Measurements from ENCODE around the gene SCN10A.

Gene SCN10A

DNA sequence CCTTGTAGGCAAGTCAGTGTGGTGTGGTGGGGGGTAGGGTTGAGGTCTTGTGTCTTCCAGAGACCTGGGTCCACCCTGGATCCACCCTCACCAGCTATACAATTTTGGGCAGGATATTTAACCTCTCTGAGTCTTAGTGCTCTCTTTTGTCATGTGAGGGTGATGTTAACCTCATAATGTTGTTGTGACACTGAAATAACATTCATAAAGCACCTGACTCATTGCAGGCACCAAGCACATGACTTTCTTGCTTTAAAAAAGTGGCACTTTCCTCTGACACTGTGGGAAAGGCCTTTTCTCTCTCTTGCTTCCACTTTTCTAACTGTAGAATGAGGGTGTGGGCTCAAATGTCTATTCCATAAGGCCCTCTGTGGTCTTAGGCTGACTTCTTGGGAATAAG lies 75.5 kb downstream of the SCN10A start:
- TF ChIP-seq ZNF8 (CRISPR knock-in tag; IDR thresholded peaks at IDR 0.05) (no peak), PPARA (CRISPR knock-in tag; IDR thresholded peaks at IDR 0.05; ENCODE audit: borderline replicate concordance) (no peak), ZNF70 (CRISPR knock-in tag; IDR thresholded peaks at IDR 0.05) (no peak), SNAI2 (CRISPR knock-in tag; IDR thresholded peaks at IDR 0.05) (no peak), CSDC2 (CRISPR knock-in tag; IDR thresholded peaks at IDR 0.05) (no peak), CSRNP3 (CRISPR knock-in tag; IDR thresholded peaks at IDR 0.05) (no peak), GLIS3 (CRISPR knock-in tag; IDR thresholded peaks at IDR 0.05) (no peak), RARB (CRISPR knock-in tag; IDR thresholded peaks at IDR 0.05) (no peak), ZFP30 (CRISPR knock-in tag; IDR thresholded peaks at IDR 0.05) (no peak), ESRRG (CRISPR knock-in tag; IDR thresholded peaks at IDR 0.05) (no peak), CREB5 (CRISPR knock-in tag; IDR thresholded peaks at IDR 0.05; ENCODE audit: low read depth) (no peak), TCF4 (CRISPR knock-in tag; IDR thresholded peaks at IDR 0.05; ENCODE audit: borderline replicate concordance) (no peak), POU6F1 (CRISPR knock-in tag; IDR thresholded peaks at IDR 0.05; ENCODE audit: borderline replicate concordance, low read depth) (no peak)
- TF ChIP-seq, protein P1, sequence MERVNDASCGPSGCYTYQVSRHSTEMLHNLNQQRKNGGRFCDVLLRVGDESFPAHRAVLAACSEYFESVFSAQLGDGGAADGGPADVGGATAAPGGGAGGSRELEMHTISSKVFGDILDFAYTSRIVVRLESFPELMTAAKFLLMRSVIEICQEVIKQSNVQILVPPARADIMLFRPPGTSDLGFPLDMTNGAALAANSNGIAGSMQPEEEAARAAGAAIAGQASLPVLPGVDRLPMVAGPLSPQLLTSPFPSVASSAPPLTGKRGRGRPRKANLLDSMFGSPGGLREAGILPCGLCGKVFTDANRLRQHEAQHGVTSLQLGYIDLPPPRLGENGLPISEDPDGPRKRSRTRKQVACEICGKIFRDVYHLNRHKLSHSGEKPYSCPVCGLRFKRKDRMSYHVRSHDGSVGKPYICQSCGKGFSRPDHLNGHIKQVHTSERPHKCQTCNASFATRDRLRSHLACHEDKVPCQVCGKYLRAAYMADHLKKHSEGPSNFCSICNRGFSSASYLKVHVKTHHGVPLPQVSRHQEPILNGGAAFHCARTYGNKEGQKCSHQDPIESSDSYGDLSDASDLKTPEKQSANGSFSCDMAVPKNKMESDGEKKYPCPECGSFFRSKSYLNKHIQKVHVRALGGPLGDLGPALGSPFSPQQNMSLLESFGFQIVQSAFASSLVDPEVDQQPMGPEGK (CRISPR knock-in tag; IDR thresholded peaks at IDR 0.05; ENCODE audit: borderline replicate concordance) = no peak
- TF ChIP-seq, protein P2, sequence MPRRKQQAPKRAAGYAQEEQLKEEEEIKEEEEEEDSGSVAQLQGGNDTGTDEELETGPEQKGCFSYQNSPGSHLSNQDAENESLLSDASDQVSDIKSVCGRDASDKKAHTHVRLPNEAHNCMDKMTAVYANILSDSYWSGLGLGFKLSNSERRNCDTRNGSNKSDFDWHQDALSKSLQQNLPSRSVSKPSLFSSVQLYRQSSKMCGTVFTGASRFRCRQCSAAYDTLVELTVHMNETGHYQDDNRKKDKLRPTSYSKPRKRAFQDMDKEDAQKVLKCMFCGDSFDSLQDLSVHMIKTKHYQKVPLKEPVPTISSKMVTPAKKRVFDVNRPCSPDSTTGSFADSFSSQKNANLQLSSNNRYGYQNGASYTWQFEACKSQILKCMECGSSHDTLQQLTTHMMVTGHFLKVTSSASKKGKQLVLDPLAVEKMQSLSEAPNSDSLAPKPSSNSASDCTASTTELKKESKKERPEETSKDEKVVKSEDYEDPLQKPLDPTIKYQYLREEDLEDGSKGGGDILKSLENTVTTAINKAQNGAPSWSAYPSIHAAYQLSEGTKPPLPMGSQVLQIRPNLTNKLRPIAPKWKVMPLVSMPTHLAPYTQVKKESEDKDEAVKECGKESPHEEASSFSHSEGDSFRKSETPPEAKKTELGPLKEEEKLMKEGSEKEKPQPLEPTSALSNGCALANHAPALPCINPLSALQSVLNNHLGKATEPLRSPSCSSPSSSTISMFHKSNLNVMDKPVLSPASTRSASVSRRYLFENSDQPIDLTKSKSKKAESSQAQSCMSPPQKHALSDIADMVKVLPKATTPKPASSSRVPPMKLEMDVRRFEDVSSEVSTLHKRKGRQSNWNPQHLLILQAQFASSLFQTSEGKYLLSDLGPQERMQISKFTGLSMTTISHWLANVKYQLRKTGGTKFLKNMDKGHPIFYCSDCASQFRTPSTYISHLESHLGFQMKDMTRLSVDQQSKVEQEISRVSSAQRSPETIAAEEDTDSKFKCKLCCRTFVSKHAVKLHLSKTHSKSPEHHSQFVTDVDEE (CRISPR knock-in tag; IDR thresholded peaks at IDR 0.05) = no peak
- ATAC-seq = no peak

DNA sequence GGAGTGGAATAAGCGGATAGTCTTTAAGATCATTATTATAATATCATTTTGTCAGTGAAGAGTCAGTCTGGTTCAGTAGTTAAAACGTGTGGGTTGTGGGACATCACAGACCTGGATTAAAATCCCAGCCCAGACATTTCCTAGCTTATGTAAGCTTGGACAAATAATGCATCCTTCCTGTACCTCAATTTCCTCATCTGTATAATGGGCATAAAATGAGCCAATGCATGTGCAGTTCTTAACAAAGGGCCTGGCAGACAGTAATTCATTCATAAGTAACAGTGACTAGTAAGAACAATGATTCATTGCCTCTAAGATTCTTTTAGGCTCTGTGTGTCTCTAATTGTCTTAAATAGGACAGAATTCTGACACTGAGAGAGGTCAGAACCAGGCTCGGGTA lies 76.1 kb downstream of the SCN10A start:
- no peak for ATAC-seq
- no peak for TF ChIP-seq CSRNP3 (CRISPR knock-in tag; IDR thresholded peaks at IDR 0.05)
- TF ChIP-seq, protein P1 (CRISPR knock-in tag; IDR thresholded peaks at IDR 0.05; ENCODE audit: borderline replicate concordance) = no peak
- TF ChIP-seq ARNTL (CRISPR knock-in tag; IDR thresholded peaks at IDR 0.05; ENCODE audit: borderline replicate concordance, low read depth) = no peak
- no peak for TF ChIP-seq POU6F1 (CRISPR knock-in tag; IDR thresholded peaks at IDR 0.05; ENCODE audit: borderline replicate concordance, low read depth)
- TF ChIP-seq PPARA (CRISPR knock-in tag; IDR thresholded peaks at IDR 0.05; ENCODE audit: borderline replicate concordance) = no peak
- no peak for TF ChIP-seq CREB5 (CRISPR knock-in tag; IDR thresholded peaks at IDR 0.05; ENCODE audit: low read depth)
- TF ChIP-seq, protein P2 (CRISPR knock-in tag; IDR thresholded peaks at IDR 0.05) = no peak
- TF ChIP-seq ISL1 (CRISPR knock-in tag; IDR thresholded peaks at IDR 0.05) = no peak
- TF ChIP-seq ZNF70 (CRISPR knock-in tag; IDR thresholded peaks at IDR 0.05) = no peak
- TF ChIP-seq SNAI2 (CRISPR knock-in tag; IDR thresholded peaks at IDR 0.05) = no peak
- TF ChIP-seq CSDC2 (CRISPR knock-in tag; IDR thresholded peaks at IDR 0.05) = no peak
- TF ChIP-seq ZC3H10 (CRISPR knock-in tag; IDR thresholded peaks at IDR 0.05) = no peak
- TF ChIP-seq TOX (CRISPR knock-in tag; IDR thresholded peaks at IDR 0.05; ENCODE audit: borderline replicate concordance) = no peak
- TF ChIP-seq ZFP30 (CRISPR knock-in tag; IDR thresholded peaks at IDR 0.05) = no peak

Measured in SK-N-SH treated with all-trans-retinoic acid at 6 μM for 48 hours (cell line).